ENCODE results near the gene FBXL19. TPM values are rescaled to one million over a fixed set of nuclear protein-coding genes. Genes with fewer than 3 reads are reported as not detected.

FBXL19 gene
- total and polyA plus RNA-seq, 9 of the 15 experiments (the other 6 are each of a cell fraction or from before 2014, with no cell fraction given) = 0.13 to 48.0 (median 13.5) TPM; not detected in 1

DNA sequence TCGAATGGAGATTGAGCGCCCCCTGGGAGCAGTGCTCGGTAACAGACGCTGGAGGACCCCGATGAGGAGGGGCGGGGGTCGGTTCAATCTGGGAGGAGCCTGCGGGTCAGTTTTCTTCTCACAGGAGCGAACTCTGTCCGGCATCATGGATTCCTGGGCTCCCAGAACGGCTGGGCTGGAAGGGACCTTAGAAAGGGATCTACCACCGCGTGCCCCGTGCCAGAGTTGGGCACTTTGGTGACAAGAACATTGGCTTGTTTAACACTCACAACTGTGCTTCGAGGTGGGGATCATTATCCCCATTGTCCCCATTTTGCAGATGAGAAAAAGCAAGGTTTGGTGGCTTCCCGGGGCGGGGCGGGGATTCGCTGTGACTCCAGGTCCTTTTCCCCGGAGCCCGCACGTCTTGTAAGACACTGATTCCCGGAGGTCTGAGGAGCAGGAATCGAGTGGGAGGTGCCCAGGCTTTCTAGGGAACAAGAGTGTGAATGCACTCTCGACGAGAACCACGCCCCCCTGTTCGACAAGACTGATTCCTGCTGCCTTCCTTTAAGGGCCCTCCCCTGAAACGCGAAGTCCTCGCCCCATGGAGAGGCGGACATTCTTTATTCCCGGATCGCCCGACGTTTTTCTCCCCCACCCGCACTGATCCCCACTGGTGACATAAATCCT, 1.5 kb upstream of the FBXL19 start (continued):
- TF ChIP-seq, protein P1, sequence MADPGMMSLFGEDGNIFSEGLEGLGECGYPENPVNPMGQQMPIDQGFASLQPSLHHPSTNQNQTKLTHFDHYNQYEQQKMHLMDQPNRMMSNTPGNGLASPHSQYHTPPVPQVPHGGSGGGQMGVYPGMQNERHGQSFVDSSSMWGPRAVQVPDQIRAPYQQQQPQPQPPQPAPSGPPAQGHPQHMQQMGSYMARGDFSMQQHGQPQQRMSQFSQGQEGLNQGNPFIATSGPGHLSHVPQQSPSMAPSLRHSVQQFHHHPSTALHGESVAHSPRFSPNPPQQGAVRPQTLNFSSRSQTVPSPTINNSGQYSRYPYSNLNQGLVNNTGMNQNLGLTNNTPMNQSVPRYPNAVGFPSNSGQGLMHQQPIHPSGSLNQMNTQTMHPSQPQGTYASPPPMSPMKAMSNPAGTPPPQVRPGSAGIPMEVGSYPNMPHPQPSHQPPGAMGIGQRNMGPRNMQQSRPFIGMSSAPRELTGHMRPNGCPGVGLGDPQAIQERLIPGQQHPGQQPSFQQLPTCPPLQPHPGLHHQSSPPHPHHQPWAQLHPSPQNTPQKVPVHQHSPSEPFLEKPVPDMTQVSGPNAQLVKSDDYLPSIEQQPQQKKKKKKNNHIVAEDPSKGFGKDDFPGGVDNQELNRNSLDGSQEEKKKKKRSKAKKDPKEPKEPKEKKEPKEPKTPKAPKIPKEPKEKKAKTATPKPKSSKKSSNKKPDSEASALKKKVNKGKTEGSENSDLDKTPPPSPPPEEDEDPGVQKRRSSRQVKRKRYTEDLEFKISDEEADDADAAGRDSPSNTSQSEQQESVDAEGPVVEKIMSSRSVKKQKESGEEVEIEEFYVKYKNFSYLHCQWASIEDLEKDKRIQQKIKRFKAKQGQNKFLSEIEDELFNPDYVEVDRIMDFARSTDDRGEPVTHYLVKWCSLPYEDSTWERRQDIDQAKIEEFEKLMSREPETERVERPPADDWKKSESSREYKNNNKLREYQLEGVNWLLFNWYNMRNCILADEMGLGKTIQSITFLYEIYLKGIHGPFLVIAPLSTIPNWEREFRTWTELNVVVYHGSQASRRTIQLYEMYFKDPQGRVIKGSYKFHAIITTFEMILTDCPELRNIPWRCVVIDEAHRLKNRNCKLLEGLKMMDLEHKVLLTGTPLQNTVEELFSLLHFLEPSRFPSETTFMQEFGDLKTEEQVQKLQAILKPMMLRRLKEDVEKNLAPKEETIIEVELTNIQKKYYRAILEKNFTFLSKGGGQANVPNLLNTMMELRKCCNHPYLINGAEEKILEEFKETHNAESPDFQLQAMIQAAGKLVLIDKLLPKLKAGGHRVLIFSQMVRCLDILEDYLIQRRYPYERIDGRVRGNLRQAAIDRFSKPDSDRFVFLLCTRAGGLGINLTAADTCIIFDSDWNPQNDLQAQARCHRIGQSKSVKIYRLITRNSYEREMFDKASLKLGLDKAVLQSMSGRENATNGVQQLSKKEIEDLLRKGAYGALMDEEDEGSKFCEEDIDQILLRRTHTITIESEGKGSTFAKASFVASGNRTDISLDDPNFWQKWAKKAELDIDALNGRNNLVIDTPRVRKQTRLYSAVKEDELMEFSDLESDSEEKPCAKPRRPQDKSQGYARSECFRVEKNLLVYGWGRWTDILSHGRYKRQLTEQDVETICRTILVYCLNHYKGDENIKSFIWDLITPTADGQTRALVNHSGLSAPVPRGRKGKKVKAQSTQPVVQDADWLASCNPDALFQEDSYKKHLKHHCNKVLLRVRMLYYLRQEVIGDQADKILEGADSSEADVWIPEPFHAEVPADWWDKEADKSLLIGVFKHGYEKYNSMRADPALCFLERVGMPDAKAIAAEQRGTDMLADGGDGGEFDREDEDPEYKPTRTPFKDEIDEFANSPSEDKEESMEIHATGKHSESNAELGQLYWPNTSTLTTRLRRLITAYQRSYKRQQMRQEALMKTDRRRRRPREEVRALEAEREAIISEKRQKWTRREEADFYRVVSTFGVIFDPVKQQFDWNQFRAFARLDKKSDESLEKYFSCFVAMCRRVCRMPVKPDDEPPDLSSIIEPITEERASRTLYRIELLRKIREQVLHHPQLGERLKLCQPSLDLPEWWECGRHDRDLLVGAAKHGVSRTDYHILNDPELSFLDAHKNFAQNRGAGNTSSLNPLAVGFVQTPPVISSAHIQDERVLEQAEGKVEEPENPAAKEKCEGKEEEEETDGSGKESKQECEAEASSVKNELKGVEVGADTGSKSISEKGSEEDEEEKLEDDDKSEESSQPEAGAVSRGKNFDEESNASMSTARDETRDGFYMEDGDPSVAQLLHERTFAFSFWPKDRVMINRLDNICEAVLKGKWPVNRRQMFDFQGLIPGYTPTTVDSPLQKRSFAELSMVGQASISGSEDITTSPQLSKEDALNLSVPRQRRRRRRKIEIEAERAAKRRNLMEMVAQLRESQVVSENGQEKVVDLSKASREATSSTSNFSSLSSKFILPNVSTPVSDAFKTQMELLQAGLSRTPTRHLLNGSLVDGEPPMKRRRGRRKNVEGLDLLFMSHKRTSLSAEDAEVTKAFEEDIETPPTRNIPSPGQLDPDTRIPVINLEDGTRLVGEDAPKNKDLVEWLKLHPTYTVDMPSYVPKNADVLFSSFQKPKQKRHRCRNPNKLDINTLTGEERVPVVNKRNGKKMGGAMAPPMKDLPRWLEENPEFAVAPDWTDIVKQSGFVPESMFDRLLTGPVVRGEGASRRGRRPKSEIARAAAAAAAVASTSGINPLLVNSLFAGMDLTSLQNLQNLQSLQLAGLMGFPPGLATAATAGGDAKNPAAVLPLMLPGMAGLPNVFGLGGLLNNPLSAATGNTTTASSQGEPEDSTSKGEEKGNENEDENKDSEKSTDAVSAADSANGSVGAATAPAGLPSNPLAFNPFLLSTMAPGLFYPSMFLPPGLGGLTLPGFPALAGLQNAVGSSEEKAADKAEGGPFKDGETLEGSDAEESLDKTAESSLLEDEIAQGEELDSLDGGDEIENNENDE (IDR thresholded peaks at IDR 0.05; ENCODE audit: low read depth, low read length) = no peak
- no peak for TF ChIP-seq BRCA1 (IDR thresholded peaks at IDR 0.05)
- TF ChIP-seq BRCA1 (CRISPR knock-in tag; IDR thresholded peaks at IDR 0.05) = no peak
- TF ChIP-seq HNRNPLL (IDR thresholded peaks at IDR 0.05; ENCODE audit: low read depth, low read length, poor library complexity, severe bottlenecking) = no peak
- TF ChIP-seq ZNF311 (CRISPR knock-in tag; IDR thresholded peaks at IDR 0.05) = no peak
- no peak for TF ChIP-seq SUPT5H (IDR thresholded peaks at IDR 0.05)
- TF ChIP-seq TCF7 (IDR thresholded peaks at IDR 0.05; ENCODE audit: borderline replicate concordance) = no peak
- no peak for TF ChIP-seq ZSCAN32 (CRISPR knock-in tag; IDR thresholded peaks at IDR 0.05)
- TF ChIP-seq RBM14 (IDR thresholded peaks at IDR 0.05; ENCODE audit: borderline replicate concordance, insufficient read depth, low read depth, low read length) = no peak
- TF ChIP-seq NR4A1 (CRISPR knock-in tag; IDR thresholded peaks at IDR 0.05) = no peak
- TF ChIP-seq NR4A1 (tag; IDR thresholded peaks at IDR 0.05) = no peak
- no peak for TF ChIP-seq RFX5 (IDR thresholded peaks at IDR 0.05; ENCODE audit: low read depth, low read length)
- TF ChIP-seq STAT5B (CRISPR knock-in tag; IDR thresholded peaks at IDR 0.05) = no peak
- TF ChIP-seq, protein P2, sequence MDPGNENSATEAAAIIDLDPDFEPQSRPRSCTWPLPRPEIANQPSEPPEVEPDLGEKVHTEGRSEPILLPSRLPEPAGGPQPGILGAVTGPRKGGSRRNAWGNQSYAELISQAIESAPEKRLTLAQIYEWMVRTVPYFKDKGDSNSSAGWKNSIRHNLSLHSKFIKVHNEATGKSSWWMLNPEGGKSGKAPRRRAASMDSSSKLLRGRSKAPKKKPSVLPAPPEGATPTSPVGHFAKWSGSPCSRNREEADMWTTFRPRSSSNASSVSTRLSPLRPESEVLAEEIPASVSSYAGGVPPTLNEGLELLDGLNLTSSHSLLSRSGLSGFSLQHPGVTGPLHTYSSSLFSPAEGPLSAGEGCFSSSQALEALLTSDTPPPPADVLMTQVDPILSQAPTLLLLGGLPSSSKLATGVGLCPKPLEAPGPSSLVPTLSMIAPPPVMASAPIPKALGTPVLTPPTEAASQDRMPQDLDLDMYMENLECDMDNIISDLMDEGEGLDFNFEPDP (CRISPR knock-in tag; IDR thresholded peaks at IDR 0.05) = no peak
- TF ChIP-seq ZNF347 (CRISPR knock-in tag; IDR thresholded peaks at IDR 0.05; ENCODE audit: low read depth) = no peak
- TF ChIP-seq ZNF507 (tag; conservative IDR thresholded peaks at IDR 0.05) = no peak
- TF ChIP-seq ZFP36 (IDR thresholded peaks at IDR 0.05; ENCODE audit: low read depth, low read length, partially characterized antibody) = no peak
- TF ChIP-seq RUNX1 (IDR thresholded peaks at IDR 0.05; ENCODE audit: low read depth) = no peak

Measured in K562 (cell line).